ENCODE data around the gene SLC25A39.

Gene SLC25A39

DNA sequence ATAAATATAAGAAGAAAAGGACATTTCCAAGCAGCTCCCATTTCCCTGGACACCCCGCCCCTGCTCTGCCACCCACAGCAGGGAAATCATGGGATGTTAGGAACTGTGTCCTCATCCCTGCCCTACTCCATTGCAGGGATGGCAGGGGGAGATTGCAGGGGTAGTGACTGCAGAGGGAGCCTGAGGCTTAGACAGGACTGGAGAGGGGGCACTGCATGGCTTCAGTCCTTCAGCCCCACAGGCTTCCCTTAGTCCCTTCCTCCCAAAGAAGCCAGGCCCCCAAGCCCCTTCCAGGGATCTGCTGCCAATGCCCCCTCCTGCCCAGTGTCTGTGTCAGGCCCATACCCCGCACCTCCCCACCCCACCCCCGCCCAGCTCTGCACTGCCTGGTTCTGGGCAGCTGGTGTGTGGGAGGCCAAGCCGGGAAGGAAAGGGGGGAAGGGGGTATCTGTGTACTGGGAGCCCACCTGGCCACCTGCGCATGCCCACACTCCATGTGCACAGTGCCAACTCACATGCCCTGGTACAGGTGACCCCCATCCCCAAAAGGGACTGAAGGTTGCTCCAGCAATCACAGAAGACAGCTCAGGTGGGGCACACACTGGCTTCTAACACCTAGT is 13.0 kb downstream of the SLC25A39 start:
- DNase-seq = no peak

DNA sequence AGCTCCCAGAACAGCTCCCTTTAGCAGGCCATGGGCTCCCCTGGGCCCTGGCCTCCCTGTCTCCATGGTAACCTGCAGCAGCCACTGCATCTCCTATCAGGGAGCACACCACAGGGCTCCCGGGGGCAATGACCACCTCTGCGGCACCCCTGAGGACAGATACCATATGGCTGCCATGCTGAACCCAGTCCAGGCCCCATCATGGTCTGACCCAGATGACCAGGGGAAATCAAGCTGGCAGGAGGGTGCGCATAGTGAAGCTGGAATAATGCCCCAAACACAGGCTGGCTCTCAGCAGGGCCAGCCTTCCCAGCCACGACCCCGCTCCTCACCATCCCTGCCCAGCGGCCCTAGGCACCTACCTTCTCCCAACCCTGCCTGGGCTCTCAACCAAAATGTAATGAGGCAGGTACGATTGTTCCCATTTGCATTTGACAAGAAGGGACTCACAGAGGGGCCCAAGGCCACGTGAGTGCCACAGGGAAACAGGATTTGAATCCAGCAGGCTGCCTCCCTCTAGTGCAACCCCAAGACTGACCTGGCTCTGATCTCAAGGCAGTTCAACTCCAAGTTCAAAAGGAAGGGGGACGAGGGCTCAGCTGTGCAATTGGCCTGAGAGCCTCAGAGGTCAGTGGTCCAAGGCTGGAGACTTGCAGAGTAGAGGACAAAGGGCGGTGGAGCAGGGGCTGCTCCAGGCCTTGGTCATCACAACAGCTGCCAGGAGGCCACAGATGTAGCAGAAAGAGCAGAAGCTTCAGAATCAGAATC is 13.8 kb downstream of the SLC25A39 start:
- DNase-seq = no peak

DNA sequence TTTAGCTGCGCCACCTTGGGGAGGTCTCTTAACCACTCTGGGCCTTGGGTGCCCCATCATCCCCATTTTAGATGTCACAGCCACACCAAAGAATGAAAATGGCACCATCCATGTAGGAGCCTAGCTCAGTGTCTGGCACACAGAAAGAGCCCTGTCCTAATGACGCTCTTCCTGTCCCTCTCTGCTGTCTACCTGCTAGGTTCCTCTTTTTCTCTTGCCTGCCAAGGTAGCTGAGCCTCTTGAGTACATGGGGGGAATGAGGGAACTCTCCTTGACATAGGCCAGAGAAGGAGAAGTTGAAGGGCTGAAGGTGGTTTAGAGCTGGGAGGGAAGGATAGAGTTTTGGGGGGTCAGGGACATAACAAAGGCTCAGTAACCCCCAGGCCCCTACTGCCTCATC is 14.4 kb downstream of the SLC25A39 start:
- no peak for DNase-seq

DNA sequence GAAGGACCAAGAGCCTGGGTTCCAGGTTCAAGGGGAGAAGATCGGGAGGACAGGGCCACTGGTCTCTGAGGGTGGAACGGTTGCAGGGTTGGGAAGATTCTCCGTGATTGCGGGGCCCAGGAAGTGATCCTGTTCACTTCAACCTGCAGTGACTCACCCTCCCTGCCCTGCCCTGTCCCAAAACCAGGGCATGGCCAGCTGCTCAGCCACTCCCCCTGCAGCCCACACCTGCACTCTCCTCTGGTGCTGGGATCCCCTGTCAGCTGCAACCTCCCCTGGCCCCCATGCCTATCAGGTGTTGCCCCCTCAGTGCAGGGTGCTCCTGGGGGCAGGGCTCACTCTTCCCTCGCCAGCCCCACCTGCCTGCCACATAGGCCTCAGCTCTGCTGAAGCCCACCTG is 15.2 kb downstream of the SLC25A39 start:
- DNase-seq = no peak

DNA sequence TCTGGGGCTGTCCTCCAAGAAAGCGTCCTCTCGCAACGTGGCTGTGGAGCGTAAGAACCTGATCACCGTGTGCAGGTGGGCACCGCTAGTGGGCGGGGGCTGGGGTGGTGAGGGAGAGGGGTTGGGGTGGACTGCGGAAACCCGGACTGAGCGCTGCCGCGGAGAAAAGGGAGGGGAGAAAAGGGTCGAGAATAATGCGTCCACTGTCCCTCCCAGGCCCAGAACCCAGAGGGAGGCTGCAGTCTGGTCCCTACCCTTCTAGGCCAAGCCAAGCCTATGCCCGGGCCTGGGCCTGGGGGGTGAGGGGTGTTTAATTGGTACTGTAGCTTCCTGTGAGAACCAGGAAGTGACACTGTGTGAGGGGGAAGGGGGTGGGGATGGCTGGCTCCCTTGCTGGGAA is 15.8 kb downstream of the SLC25A39 start:
- DNase-seq = no peak

DNA sequence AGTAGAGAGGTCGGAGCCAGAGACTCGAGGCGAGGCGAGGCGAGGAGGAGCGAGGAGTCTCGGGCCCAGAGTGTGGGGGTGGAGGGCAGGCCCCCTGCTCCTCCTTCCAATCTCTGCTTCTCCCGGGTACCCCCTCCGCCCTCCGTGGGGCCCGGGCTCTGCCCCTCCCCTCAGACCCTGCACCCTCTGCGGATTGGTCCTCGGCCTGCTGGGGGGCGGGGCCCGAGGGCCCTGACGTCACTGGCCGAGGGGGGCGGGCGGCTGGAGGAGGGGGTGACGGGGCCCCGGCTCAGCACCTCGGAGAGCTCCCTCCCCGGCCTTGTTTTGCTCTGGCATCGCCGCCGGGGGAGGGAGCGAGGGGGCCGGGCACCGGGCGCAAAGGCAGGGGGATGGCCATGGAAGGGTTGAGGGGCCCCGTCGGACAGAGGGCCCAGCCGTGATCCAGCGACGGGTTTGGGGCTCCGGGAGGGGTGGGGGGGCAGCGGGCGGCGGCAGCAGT is 16.3 kb downstream of the SLC25A39 start, which contains the start of gene RUNDC3A:
TSS of gene RUNDC3A (plus strand) at position 282 of the 499 bp plus-strand sequence. CDS start 232 bp downstream, outside the sequence.
- DNase-seq = peak; percentile 83 to 86

DNA sequence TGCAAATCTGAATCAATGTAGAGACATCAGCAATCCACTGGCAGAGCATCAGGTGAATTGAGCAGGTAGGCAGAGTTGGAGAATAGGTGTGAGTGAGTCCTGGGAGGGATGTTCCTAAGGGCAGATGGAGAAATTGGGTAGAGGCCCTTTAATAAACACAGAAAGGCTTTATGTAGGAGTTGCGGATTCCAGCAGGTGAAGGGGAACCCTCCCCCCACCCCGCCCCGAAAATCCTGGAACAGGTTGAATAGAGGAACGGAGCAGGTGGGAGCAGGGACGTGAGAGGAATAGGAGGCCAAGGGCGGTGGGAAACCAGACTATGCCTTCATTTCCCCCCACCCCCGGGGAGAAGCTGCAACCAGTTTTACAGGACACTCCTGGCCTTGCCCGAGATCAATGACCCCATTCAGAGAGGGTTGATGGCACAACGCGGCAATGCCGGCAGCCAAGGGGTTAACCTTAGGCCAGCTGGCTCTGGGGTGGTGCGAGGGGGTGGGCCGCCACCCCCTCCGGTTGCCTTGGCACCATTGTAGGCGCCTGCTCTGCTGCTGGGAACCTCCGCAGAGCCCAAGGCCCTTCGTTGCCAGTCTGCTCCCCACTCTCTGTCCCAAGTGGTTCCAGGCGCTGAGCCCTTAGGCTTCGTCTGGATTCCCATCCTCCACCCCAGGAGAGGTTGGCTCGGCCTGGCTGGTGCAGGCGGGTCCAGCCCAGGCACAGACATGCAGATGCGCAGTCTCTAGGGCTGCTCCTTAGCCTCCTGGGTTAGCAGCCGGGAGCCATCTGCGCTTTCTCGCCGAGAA is 17.0 kb downstream of the SLC25A39 start:
- DNase-seq = no peak

DNA sequence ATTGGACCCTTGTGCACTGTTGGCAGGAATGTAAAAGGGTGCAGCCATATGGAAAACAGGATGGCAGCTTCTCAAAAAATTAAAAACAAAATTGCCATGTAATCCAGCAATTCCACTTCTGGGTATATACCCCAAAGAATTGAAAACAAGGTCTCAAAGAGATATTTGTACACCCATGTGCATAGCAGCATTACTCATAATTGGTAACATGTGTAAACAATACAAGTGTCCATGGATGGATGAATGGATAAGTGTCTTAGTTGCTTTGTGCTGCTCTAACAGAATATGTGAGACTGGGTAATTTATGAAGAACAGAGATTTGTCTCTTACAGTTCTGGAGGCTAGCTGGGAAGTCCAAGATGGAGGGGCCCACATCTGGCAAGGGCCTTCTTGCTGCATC is 20.0 kb downstream of the SLC25A39 start:
- DNase-seq = no peak

DNA sequence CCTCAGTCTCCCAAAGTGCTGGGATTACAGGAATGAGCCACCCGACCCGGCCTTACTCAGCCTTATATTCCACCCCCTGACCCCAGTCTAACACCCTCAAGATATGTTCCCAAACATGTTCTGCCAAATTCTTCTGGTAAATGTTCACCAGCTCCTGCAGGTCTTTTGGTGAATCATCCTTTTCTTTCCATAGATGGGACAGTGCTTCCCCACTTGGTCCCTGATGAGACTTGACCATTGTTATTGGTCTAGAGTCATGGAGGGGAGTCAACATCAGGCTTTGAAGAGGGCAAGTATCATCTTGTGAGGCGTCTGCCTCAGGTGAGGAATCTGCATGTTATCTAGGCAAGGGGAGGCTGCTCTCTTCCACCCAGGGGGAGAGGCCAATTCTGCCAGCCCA is 26.6 kb downstream of the SLC25A39 start:
- DNase-seq = no peak

DNA sequence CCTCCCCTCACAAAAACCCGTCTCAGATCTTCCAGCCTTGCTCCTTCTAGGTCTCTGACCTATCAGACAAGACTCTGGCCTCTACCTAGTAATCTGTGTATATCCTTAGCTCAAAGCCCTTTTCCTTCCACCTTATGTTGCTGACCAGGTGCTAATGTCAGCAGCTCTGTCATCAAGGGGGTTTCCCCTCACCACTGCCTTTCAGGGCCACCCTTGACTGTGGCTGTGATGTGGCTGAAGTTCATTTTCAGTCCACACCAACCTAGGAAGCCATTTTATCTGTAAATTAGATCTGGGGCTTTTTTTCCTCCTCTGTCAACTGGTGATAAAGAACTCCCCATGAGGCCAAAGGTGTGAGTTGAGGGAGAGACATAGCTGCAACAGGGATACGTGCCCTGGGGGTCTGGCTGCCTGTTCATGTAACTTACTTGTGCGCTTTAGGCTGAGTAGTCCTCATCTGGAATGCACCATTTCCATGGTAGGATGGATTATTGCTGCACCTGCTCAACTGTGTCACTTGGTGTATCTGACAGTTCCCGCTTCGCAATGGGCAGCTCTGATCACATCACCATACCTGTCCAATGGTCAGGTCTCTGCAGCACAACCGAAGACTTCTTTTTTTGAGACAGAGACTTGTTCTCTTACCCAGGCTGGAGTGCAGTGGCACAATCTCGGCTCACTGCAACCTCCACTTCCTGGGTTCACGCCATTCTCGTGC is 31.0 kb downstream of the SLC25A39 start:
- DNase-seq = no peak

DNA sequence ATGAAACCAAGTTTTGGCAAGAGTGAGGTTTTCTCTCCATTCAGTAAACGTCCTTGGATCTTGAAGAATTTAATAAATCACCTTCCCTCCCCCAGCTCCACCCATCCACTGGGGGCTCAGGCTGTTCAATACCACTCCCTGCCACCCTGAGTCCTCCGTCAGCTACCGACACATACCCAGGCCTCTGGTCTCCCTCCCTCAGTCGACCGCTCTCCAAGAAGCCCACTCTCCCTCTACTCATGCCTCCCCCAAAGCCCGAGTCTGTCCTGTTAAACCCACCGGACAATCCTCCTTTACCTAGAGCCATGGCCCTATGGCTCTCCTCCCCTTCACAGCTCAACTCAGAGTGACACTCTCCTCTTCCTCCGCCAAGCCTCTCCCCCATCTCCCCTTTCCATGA is 37.0 kb downstream of the SLC25A39 start:
- DNase-seq = no peak

DNA sequence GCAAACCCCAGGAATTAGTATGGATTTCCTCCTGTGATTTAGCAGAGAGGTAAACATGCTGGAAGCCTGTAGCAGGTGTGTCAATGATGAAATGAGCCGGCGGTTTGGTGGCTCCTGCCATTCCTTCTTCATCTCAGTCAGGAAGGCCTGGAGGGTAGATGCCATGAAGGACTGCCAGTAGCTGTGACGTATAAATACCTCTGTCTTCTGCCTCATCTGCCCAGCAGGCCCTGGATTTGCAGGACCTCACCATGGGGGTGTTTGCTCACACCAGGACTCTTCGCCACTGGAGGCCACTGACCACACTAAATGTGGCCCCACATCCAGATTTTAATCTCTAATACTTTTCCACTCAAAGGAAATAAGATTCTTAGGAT is 40.6 kb downstream of the SLC25A39 start:
- no peak for DNase-seq

DNA sequence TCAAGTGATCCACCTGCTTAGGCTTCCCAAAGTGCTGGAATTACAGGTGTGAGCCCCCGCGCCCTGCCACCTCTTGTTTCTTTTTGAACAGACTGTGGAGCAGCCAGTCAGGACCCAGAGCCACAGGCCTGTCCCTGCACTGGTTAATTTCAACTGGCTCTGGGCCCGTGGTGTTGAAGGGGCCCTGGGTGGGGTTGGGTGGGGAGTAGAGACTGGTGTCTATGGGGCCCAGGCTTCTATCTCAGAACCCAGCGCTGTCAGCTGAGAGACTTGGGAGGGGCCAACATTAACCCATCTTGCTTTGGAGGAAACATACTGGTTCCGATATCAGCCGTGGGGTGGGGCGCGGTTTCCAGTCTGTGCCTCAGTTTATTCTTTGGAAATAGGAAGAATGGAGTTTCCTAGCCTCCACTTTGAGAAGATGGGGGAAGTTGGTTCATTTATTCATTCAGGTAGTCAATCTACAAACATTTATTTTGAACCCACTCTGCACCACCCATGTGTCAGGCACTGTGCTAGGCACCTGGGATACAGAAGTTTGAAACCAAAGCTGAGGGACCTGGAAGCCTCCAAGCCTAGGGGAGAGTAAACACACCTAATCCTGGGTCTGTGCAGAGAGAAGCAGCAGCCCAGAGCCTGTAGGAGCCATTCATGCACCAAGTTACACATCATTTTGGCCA is 41.1 kb downstream of the SLC25A39 start:
- DNase-seq = no peak

DNA sequence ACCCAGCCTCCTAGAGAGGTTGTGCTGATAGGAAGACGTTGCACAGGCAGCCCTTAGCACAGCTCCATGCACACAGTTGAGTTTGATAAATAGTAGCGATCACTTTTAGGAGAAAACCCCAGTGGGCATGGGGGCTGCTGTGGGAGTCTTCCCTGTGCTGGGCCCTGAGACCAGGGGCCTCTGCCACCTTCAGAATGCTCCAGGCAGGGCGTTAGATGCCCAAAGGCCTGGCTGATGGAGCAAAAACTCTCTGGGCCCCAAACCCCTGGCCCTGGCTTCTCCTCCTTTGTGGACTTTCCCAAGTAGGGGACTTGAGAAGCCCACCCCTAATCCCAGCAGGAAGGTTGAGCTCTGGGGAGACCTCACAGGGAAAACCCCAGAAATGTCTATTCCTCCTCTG is 42.4 kb downstream of the SLC25A39 start:
- no peak for DNase-seq

DNA sequence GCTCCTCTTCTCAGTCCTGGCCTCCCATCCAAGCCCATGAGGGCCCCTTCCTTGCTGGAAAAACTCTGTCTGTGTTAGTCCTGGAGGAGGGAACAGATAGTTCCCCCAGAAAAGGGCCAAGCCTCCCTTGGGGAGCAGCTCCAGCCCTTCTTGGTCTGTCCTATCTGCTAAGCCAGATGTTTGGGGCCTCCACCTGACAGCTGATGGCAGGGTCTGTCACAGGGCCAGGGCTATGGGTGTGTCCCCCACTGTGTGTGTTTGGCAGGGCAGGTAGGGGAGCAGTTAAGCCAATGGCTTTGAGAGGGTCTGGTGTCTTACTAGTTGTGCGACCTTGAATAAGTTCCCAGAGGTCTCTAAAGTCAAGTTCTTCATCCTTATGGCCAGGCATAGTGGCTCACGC is 43.1 kb downstream of the SLC25A39 start:
- no peak for DNase-seq

DNA sequence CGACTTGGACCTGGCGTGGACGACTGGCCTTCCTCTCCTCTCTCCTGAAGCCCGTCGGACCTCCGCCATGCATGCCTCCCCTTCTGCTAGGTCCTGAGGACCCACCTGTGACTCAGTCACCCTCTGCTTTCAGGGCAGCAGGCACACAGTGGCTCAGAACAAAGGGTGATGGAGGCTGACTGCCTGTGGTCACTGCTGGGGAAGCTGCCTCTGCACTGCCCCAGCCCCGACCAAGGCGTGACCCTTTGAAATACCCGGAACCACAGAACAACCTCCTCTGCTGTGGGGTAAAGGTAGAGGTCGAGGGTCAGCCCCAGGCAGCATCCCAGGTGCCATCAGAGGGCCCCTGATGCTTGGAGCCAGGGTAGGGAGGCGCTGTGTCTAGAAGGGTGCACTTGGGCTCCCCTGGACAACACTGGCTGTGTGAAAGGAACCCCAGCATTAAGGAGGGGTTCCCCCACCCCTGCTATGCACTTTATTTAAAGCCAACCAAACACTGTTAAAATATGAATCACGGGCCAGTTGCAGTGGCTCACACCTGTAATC is 44.2 kb downstream of the SLC25A39 start:
- no peak for DNase-seq

DNA sequence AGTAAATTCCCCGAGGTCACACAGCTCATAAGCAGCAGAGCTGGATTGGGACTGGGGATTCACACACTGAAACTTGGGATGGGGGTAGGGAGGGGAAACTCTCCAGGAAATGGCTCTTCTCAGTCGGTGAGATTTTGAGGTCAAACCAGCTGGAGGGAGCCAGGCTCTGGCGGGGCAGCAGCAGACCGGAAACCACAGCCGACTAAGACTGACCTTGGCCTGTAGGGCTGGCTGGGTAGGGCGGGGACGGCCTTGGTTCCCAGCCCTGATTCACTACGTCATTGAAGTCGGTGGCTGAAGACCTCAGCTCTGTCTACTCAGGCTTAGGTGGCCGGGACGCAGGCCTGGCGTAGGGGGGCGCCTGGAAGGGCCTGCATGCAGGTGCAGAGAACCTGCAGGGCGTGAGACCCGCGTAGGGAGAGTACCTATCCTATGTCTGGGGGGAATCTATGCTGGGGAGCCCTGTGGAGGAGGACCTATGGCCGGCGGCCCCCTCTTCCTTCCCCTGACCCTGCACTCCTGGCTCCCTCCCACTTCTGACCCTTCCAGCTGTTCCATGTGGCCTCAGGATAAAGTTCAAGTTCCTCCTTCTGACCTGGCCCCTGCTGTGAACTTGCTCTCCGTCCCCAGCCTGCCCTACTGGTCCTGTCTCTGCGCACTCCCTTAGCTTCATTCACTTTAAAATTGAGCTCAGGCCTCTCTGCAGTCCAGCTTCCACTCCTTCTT is 44.8 kb downstream of the SLC25A39 start:
- peak; percentile 7 to 11 for DNase-seq

DNA sequence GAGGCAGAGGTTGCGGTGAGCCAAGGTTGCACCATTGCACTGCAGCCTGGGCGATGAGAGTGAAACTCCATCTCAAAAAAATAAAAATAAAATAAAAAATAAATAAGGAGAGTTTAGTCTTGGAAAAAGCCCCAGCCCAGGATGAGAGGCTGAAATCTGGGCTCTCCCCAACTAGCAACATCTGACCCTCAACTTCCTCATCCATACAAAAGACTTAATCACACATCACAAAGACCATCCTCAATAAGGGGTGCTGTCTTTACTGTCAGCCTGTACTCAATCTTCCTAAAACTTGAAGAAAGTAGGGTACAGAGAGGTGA is 45.3 kb downstream of the SLC25A39 start:
- DNase-seq = no peak

DNA sequence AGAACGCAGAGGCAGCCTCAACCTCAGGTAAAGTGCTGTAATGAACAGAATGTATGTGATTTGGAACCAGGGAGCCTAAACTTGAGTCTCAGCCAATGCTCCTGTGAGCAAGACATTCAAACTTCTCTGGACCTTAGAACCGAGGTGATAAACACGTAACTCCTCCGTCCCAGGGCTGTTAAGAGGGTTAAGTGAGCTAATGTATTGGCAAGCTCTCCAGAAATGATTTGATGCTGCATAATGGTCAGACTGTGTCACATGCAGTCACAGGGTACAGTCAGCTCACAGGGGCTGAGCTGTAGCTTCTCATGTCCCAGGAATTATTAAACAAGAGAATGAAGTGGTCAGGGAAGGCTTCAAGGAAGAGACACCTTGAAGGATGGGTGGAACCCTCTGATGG is 46.6 kb downstream of the SLC25A39 start:
- no peak for DNase-seq

DNA sequence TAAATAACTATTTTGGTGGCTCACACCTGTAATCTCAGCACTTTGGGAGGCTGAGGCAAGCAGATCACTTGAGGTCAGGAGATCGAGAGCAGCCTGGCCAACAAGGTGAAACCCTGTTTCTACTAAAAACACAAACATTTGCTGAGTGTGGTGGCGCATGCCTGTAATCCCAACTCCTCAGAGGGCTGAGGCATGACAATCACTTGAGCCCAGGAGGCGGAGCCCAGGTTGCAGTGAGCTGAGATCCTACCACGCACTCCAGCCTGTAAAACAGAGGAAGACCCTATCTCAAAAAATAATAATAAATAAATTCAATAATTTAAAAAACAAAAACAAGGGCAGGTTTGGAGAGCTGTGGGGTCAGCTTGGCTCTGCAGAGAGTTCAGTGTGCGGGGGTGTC is 51.0 kb downstream of the SLC25A39 start:
- DNase-seq = no peak

DNA sequence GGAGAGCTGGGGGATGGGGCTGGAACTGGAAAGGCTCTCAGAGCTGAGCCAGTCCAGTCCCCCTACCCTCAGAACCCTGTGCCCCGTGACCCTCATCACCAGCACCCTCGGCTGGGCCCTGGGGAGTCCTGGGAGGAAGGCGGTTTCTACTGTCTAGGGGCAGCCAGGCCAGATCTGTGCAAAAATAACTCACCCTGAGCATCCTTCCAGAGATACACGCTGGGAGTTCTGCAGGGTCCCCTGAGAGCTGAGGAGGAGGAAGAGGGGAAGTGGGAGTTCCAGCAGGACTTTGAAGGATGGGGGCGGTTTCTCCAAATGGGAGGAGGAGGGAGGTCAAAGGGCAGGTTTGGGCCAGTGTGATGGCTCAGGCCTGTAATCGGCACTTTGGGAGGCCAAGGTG is 51.7 kb downstream of the SLC25A39 start:
- DNase-seq = no peak
